GOT3 (cell line): ENCODE data around the gene SLX4IP.

ENCODE experiments used
- DNase-seq: peaks from one replicate; lab custom pipeline; 2025; ENCODE audit warnings: mixed read lengths; lab: John Stamatoyannopoulos, UW

SLX4IP gene

DNA sequence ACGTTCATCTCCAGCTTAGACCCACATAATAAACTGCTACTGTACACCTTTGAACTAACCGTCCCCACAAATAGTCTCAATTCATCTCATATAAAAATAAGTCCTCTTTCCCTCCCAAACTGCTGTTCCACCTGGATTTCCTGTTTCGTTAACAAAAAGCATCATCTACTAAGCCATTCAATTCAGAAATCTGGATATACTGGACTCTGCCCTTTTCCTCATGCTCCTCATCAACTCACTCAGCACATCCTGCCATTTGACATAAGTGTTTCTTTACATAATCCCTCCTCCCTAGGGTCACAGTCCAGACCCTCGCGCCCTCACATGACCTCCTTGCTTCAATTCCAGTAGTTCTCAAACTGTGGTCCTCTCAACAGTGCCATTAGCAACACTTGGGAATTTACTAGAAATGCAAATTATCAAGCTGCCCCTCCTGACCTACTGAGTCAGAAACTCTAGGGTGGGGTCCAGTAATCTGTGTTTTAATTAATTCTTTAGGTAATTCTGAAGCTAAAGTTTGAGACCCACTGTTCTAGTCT is 5.6 kb upstream of the SLX4IP start:
- DNase-seq: no peak

DNA sequence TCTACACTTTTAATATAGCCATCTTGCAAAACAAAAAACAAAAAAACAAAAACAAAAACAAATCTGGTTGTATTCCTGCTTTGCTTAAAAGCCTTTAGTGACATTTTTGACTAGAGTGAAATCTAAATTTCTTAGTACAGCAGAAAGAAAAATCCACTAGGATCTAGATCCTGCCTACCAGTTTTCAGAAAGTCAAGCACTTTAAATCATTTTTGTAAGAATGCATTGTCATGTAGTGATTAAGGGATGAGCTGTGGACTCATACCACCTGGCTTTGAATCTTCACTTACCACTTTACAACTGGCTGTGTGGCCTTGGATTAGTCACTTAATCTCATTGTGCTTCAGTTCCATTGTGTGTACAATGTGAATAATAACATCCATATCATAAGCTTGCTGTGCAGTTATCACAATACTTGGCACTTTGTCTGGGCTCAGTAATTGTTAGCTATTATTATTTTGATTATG is 5.1 kb upstream of the SLX4IP start:
- no peak for DNase-seq

DNA sequence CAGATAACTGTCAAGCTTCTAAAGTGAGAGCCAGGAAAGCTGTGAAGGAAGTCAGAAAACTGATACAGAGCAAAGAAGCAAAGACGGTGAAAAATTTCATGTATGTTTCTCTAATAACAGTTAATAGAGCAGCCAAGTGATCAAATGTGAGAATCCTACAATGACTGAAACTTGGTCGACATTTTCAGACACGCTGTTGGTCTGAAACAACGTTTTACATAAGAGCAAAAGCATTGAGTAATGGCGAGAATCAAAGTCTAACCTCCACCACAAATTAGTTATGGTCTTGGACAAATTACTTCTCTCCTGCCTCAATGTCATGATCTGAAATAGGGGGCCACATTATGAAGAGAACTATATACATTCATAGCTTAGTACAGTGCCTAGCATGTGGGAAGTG is 4.4 kb upstream of the SLX4IP start:
- no peak for DNase-seq

DNA sequence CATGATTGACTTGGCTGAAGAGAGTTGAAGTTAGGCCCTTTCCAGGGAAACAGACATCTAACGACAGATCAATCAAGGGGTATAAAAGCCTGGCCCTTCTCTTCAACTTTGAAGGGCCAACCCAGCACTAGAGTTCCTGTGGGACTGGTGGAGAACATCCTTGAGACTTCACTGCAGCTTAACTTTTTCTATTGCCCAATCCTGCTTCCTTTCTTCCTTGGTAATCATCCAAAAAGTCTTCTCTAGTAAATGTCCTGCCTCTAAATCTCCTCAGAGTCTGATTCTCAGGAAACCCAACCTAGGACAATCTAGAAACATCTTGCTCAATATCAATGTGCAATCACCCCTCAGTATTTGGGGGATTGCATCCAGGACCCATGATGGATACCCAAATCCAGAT is 3.0 kb upstream of the SLX4IP start:
- no peak for DNase-seq

DNA sequence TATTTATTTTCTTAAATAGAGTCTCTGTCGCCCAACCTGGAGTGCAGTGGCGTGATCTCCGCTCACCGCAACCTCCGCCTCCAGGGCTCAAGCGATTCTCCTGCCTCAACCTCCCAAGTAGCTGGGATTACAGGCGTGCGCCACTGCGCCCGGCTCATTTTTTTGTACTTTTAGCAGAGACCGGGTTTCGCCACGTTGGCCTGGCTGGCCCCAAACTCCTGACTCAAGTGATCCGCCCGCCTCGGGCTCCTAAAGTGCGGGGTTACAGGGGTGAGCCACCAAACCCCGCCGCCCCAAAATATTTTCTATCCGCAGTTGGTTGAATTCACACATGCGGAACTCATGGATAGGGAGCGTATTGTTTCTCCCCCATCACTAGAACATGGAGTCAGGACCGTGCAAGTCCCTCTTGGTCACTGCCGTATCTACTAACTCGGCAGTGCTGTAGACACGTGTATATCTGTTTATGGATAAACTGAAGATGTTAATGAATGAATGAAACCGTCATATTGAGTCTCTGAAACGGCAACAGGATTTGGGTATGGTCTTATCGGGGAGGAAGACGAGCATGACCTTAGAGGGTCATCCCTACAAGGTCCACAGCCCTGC is 2.0 kb upstream of the SLX4IP start:
- no peak for DNase-seq

DNA sequence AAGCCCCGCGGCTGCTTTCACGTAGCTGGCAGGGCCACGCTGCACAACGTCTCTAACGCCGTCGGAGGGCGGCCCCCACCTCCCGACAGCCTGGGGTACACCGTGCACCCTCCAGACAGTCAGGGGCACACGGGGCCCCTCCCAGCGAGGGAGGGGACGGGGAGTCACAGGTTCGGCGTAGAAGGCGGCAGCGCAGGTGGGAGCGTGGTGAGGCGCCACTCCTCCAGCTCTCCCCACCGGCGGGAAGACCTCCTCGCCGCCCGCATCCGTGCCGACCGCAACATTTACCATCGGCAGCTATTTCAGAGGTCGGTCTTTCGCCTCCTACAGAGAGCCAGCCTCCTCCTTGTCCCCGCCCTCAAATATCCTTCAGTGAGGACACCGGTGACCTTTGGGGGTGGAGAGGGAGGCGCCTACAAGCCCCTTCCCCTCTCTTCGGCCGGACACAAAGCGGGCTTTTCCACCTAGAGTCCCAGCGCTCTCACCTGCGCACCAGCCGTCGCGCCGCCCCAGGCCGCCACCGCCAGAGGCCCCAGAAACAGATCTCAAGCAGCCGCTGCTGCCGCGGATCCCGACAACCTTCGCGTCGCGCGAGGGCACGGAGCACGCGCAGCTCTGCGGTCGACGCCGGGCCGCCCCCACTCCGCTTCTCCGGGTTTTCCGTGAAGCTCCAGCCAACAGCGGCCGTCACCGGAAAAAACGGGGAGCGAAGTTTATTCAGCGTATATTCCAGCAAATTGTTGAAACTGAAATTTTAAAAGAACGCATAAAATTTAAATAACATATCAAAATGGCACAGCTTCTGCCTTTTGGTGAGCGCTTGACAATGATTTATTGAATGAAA is 1.3 kb upstream of the SLX4IP start, which contains the start of gene MKKS:
Gene MKKS (minus strand): TSS at position 600 of the 844 bp plus-strand sequence. CDS start 20,708 bp downstream, outside the sequence.
- DNase-seq: peak; percentile 86

DNA sequence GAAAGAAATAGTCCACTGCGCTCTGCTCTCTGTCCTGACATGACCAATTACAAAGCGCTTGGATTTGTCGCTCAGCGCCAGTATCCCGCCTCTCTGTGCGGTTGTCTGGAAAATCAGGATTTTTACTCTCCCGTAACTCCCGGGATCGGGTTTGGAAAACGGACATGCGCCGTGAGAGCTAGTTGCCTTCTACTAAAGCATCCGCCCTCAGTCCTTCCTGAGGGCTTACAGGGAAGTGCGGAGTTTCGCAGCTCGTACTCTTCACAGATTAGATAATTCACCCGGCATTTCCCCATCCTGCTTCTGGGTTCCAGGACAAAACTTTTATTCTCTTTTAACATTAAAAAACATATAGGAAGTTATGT is 656 bp upstream of the SLX4IP start:
- DNase-seq: peak; percentile 88

DNA sequence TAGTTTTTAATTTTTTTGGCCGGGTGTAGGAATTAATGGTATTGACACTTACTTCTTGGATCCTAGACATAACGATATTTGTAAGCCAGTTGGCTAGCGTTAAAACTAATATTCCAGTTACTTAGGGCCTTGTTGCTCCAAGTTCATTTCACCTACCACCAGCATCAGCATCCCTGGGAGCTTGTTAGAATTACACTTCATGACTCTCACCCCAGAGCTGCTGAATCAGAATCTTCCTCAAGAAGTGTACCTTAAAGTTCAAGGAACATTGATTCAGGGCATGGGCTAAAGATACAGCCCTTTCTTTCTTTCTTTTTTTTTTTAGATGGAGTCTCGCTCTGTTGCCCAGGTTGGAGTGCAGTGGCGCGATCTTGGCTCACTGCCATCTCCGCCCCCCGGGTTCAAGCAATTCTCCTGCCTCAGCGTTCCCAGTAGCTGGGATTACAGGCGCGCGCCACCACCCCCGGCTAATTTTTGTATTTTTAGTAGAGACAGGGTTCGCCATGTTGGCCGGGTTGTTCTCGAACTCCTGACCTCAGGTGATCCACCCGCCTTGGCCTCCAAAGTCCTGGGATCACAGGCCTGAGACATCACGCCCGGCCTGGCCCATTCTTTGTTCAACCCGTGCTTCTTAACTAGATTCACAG is 1.1 kb downstream of the SLX4IP start:
- no peak for DNase-seq

DNA sequence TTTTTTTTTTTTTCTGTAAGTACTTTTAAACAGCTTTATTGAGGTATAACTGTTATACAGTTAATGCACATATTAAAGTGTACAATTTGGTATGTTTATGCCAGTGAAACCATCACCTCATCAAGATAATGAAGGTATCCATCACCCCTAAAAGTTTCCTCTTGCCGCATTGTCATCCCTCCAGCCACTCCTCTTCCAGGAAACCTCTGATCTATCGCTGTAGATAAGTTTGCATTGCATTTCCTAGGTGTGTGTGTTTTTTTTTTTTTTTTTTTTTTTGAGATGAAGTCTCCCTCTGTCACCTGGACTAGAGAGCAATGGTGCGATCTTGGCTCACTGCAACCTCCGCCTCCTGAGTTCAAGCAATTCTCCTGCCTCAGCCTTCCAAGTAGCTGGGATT is 3.1 kb downstream of the SLX4IP start:
- DNase-seq: no peak

DNA sequence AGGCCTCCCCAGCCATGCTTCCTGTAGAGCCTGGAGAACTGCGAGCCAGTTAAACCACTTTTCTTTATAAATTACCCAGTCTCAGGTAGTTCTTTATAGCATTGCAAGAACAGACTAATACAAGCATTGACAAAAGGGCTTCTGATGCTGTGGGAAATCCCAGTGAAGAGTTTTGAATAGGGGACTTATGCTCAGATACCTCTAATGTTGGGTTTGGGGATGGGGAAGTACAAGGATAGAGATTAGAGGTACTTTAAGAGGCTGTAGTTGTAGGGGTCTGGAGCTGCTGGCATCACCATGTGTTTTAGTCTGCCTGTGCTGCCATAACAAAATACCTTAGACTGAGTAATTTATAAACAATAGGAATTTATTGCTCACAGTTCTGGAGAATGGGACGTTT is 8.8 kb downstream of the SLX4IP start:
- DNase-seq: no peak

DNA sequence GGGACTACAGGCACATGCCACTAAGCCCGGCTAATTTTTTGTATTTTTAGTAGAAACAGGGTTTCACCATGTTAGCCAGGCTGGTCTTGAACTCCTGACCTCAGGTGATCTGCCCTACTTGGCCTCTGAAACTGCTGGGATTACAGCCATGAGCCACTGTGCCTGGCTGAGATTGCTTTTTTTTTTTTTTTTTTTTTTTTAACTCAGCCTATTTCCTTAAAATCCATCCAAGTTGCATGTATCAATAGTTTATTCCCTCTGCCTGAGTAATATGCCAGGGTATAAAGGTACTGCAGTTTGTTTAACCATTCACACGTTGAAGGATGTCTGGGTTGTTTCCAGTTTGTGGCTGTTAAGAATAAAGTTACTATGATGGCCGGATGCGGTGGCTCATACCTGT is 10.7 kb downstream of the SLX4IP start:
- DNase-seq: no peak

DNA sequence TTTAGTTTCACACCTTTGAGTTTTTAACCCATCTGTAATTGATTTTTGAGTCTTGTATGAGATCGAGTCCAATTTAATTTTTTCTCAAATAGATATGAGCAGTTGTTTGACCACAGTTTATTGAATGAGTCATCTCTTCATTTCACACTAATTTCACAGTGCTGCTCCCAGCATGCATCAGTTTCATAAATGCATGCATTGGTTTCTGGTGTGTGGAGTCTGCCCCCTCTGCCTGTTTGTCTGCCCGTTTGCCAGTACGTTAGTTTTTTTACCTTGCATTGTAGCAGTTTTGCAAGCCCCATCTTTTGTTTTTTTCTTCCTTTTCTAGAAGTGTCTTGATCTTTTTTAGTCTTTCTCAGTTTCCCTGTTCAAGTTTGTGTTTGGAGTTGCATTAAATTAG is 11.9 kb downstream of the SLX4IP start:
- DNase-seq: no peak

DNA sequence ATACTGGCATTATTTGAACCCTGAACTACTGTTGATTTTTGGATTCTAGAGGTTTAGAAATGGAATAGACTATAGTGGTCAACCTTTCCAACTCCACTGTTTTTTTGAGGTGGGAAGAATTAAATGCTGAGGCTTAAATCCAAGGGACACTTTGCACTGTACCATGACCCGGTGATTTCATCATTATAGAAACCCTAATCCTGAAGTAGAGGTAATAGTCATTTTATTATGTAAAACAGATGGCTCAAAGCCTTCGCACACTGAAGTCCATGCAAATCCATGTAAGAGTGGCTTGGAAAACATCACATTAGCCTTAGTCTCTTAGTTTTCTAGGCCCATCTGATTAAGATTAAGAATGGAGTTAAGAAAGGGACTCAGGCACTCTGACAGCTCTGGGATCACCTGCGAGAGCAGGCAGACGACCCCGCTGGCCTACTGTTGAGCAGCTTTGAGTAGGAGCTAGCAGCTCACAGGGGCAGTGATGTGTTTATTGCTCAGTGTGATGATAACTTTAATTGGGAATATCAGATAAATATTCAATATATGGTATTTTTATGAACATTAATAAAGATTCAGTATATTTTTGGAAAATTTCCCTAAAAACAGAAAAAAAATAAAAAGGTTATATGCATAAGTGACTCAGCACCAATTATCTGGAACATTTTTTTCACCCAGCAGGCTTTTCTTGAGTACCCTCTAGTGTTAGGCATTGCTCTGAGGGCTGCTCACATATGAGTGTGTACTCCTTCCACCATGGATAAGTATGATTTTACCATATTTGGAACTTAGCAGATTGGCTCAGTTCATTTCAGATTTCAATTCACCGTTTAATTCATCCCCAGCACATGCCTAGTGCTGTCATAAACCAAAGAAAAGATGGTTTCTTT is 13.4 kb downstream of the SLX4IP start:
- no peak for DNase-seq

DNA sequence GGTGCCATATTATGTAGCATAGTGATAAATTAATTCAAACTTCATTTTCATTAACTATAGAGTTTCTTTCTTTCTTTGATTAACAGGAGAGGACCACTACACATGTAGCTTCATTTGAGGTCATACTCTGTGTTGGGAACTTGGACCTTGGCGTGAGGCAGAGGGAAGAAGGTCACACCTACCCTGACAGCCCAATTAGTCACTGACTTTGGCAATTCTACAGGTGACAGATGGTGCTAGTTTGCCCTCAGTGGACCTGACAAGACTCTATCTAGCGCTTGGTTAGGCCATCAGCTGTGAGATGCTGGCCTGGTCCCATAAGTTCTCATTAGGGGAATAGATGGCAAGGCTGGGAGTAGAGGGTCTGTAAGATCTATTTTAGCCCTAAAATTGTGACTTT is 14.2 kb downstream of the SLX4IP start:
- no peak for DNase-seq

DNA sequence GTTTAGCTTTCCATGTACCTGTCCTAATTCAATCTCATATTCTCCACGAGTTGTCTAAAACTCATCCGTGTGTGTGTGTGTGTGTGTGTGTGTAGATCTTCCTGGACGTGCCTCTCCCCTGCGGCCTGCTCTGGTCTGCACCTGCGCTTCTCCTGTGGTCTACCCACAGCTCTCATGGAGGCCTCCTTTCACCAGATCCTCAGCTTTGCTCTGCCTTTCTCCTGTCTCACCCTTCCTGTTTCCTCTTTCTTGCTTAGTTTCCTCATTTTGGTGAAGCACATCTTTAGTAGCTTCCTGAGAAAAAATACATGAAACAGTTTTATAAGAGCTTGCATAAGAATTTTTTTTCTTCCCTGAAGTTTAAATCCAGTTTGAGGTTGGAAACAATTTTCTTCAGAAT is 18.1 kb downstream of the SLX4IP start:
- DNase-seq: no peak

DNA sequence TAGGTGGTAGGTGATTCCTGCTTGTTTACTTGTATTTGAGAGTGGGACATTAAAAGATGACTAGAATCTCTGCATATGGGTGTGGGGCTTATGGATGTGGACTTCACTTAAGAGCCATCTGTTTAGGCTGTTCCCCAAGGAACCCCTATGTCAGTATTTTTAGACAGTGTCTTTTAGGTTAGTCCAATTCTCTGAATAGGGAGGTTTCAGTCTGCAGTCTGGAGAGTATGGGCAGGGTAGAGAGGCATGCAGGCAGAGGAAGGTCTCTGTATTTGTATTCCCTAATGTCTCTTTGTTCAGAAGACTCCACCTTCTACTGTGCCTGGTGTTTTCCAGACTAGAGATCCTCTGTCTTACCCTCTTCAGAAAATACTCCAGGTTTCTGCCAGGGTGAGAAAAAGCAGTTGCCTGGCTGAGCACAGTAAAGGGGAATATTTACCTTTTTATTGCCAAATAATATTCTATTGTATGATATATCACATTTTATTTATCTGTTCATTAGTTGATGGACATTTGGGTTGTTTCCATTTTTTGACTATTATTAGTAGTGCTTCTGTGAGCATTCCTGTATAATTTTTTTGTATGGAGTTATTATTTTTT is 19.1 kb downstream of the SLX4IP start:
- DNase-seq: no peak

DNA sequence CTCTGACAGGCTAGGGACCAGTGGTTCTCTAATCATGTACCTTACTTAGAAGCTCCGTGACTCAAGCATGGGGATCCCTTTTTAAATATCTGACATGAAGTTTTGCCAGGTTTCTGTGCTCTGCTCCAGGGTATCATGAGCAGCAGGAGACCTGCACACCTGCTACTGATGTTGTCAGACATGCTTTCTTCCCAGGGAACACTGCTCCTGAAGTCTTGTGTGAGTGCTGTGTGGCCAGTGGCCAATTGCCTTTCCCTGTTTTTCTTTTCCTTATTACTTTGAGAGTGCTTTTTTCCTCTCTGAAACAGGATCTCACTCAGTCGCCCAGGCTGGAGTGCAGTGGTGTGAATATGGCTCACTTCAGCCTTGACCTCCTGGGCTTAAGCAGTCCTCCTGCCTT is 26.4 kb downstream of the SLX4IP start:
- no peak for DNase-seq

DNA sequence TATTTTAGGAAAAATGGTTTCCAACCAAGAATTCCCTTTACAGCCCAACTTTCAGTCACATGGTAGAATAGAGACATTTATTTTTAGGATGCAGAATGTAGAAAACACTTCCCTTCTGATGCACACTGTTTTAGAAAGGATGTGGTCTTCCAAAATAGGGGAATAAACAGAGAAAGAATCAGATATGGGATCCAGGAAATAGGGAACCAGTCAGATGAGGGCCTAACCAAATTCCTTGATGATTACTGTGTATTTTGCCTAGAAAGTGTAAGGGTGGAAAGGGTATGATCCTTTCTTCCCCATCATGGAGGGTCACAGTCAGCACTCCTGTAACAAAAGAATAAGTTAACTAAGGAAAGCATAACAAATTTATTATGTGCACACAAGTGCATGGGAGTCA is 27.4 kb downstream of the SLX4IP start:
- DNase-seq: no peak

DNA sequence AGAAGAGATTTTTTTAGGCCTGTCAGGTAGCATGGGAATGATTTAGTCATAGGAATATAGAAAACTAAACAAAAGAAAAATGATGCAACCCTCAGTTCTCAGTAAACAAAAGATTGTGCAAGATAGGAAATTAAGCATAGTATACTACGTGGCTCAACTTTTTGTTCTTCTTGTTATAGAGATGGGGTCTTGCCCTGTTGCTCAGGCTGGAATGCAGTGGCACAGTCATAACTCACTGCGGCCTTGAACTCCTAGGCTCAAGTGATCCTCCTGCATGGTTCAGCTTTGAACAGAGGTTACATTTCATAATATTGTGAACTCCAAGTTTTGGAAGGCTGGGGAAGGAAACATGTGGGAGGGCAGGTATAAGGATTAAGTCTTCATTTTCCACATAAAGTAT is 28.5 kb downstream of the SLX4IP start:
- no peak for DNase-seq

DNA sequence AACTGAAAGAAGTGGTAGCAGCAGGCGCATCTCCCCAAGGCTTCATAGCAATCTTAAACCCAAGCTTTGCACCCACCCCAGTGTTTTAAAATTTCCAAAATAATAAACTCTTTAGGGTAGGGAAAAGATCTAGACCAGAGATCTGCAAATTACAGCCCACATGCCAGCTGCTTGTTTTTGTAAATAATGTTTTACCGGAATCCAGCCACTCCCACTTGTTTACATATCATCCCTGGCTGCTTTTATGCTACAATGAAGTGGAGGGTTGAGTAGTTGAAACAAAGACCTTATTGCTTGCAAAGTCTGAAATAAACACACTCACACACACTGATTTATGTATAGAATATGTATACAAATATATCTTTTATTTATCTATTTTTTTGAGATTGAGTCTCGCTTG is 30.0 kb downstream of the SLX4IP start:
- DNase-seq: no peak

DNA sequence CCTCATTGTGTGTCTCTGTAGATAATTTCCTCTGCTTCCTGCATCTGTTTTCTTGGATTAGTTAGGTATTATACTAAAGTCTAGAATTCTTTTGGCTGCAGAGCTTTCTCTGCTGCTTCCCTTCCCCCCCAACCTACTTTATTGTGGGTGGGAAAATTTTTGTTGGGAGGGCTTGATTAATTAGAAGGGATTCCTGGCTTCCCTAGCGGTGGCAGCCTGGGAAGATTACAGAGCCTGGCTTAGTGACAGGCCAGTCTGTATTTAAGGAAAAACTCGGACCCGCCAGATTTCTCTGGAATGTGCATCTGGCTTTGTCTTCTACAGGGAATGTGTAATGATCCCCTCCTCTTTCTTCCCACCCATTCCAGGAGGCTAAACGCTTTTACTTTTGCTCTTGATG is 31.2 kb downstream of the SLX4IP start:
- no peak for DNase-seq
